ENCODE data around the gene ABCF1. TPM values are rescaled to one million over a fixed set of nuclear protein-coding genes. Genes with fewer than 3 reads are reported as not detected.

Gene ABCF1
- polyA plus RNA-seq, 1 donor (not counting 4 experiments of a cell fraction or from before 2014, with no cell fraction given), result 30.0 TPM

- no peak overlapping the region for H2AFZ ChIP-seq (ENCODE audit: control insufficient read depth, low read length)
- H3K9ac ChIP-seq (ENCODE audit: control insufficient read depth, extremely low read depth, insufficient read depth, low read length), result no peak overlapping the region
- H3K79me2 ChIP-seq (ENCODE audit: control insufficient read depth, insufficient read depth, low read length), result no peaks in the 10 kb centered on the region
- no peak for TF ChIP-seq CTCF (optimal IDR thresholded peaks at IDR 0.05 in 1 of 3, IDR thresholded peaks at IDR 0.05 in 1 of 3, conservative IDR thresholded peaks at IDR 0.05 in 1 of 3; ENCODE audit: extremely low read depth in 1 of 3, insufficient read depth in 2 of 3, low read length in 3 of 3)
- no peak for TF ChIP-seq EZH2 (IDR thresholded peaks at IDR 0.05; ENCODE audit: low read length)
- FAIRE-seq (no peak), DNase-seq (ENCODE audit: low read depth, low spot score) (no peak)
- no peaks in the 10 kb centered on the region for H3K27me3 ChIP-seq (ENCODE audit: control insufficient read depth, extremely low read depth, insufficient read depth, low read length)
- peaks cover 5% of the 10 kb centered on the region for H3K4me1 ChIP-seq (ENCODE audit: control insufficient read depth, extremely low read depth, insufficient read depth, low read length)
- H4K20me1 ChIP-seq (ENCODE audit: control insufficient read depth, extremely low read depth, insufficient read depth, low read length), result no peaks in the 10 kb centered on the region
- no peak overlapping the region for H3K4me2 ChIP-seq (ENCODE audit: control insufficient read depth, extremely low read depth, insufficient read depth, low read depth, low read length)
- H3K36me3 ChIP-seq (ENCODE audit: control insufficient read depth in 2 of 2, extremely low read depth in 1 of 2, insufficient read depth in 2 of 2, low read length in 2 of 2), result no peaks in the 10 kb centered on the region
- no peaks in the 10 kb centered on the region for H3K9me3 ChIP-seq (ENCODE audit: control insufficient read depth, low read depth, low read length)
- no peak overlapping the region for H3K27ac ChIP-seq (ENCODE audit: control insufficient read depth, insufficient read depth, low read length)
- no peaks in the 10 kb centered on the region for H3K9me1 ChIP-seq (ENCODE audit: control insufficient read depth, extremely low read depth, insufficient read depth, low read length)
- no peak overlapping the region for H3K4me3 ChIP-seq (ENCODE audit: control insufficient read depth in 2 of 3, extremely low read depth in 1 of 3, insufficient read depth in 2 of 3, low read depth in 1 of 3, low read length in 3 of 3)
- dilution Hi-C loops (cut with MboI; ENCODE audit: extremely low pct_ligation_motif_present, low sequenced_read_pairs), result no loop called here
Observed at GRCh38 chr6:30530014-30530413, 41.2 kb upstream of the ABCF1 start.

GRCh38 chr6:30533460-30534294, 37.6 kb upstream of the ABCF1 start:
- TF ChIP-seq CTCF (optimal IDR thresholded peaks at IDR 0.05 in 1 of 3, IDR thresholded peaks at IDR 0.05 in 1 of 3, conservative IDR thresholded peaks at IDR 0.05 in 1 of 3; ENCODE audit: extremely low read depth in 1 of 3, insufficient read depth in 2 of 3, low read length in 3 of 3) (no peak), EZH2 (IDR thresholded peaks at IDR 0.05; ENCODE audit: low read length) (no peak)
- DNase-seq (ENCODE audit: low read depth, low spot score), result no peak
- FAIRE-seq, result no peak
- Histone ChIP-seq H3K9ac (ENCODE audit: control insufficient read depth, extremely low read depth, insufficient read depth, low read length) (no peak overlapping the region), H3K79me2 (ENCODE audit: control insufficient read depth, insufficient read depth, low read length) (no peaks in the 10 kb centered on the region), H3K4me2 (ENCODE audit: control insufficient read depth, extremely low read depth, insufficient read depth, low read depth, low read length) (no peak overlapping the region), H3K9me3 (ENCODE audit: control insufficient read depth, low read depth, low read length) (no peaks in the 10 kb centered on the region), H3K4me1 (ENCODE audit: control insufficient read depth, extremely low read depth, insufficient read depth, low read length) (no peaks in the 10 kb centered on the region), H3K27me3 (ENCODE audit: control insufficient read depth, extremely low read depth, insufficient read depth, low read length) (no peaks in the 10 kb centered on the region), H4K20me1 (ENCODE audit: control insufficient read depth, extremely low read depth, insufficient read depth, low read length) (no peaks in the 10 kb centered on the region), H2AFZ (ENCODE audit: control insufficient read depth, low read length) (no peak overlapping the region), H3K9me1 (ENCODE audit: control insufficient read depth, extremely low read depth, insufficient read depth, low read length) (no peaks in the 10 kb centered on the region), H3K27ac (ENCODE audit: control insufficient read depth, insufficient read depth, low read length) (no peak overlapping the region), H3K36me3 (ENCODE audit: control insufficient read depth in 2 of 2, extremely low read depth in 1 of 2, insufficient read depth in 2 of 2, low read length in 2 of 2) (no peaks in the 10 kb centered on the region), H3K4me3 (ENCODE audit: control insufficient read depth in 2 of 3, extremely low read depth in 1 of 3, insufficient read depth in 2 of 3, low read depth in 1 of 3, low read length in 3 of 3) (no peak overlapping the region)
- dilution Hi-C loops (cut with MboI; ENCODE audit: extremely low pct_ligation_motif_present, low sequenced_read_pairs), result no loop called here
